ENCODE results near the gene PROX2.

DNA sequence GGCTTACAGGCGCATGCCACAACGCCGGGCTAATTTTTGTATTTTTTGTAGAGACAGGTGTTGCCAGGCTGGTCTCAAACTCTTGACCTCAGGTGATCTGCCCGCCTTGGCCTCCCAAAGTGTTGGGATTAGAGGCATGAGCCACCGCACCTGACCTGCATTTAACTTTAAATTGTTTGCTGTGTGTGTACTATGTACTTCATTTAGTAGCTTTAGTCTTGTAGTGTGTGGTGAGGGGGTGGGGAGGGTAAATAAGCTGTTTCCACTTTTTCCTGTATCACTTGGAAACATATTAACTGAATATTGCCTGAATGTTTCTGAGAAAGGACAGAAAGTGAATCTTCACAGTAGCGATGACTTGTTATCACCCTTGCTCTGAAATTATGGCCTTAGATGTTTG, 14.3 kb upstream of the PROX2 start:
- TF ChIP-seq POLR2AphosphoS5 (IDR thresholded peaks at IDR 0.05; ENCODE audit: low read depth, low read length) (no peak), TAF1 (IDR thresholded peaks at IDR 0.05; ENCODE audit: borderline replicate concordance, low read depth, low read length) (no peak)
